Mesenchymal stem cell (in vitro differentiated cells and primary cell): Measurements from ENCODE around the gene TMEM114.

Source experiments
- DNase-seq: peaks from one replicate; pipeline ENCODE4 v3.0.0-alpha.2; 2013
- H2AFZ ChIP-seq: one replicate; pipeline ENCODE4 v1.6.1; 2013; ENCODE audit warnings: low read depth, mild to moderate bottlenecking, control low read depth, inconsistent platforms, low read length, moderate library complexity
- H2AK5ac ChIP-seq: 2 replicates; pipeline ENCODE4 v1.6.1; 2013; ENCODE audit warnings: low read length, moderate library complexity, mild to moderate bottlenecking, inconsistent platforms; ENCODE audit not compliant: severe bottlenecking
- H2BK120ac ChIP-seq: one replicate; pipeline ENCODE4 v1.6.1; 2013; ENCODE audit warnings: low read depth, mild to moderate bottlenecking, inconsistent platforms, low read length, moderate library complexity
- H2BK12ac ChIP-seq, 2 experiments: one replicate each; pipeline ENCODE4 v1.6.1; 2013; ENCODE audit warnings: inconsistent platforms in 2 of 2, low read length in 2 of 2, mild to moderate bottlenecking in 2 of 2, moderate library complexity in 2 of 2, control low read depth in 1 of 2
- H2BK15ac ChIP-seq: one replicate; pipeline ENCODE4 v1.6.1; 2013; ENCODE audit warnings: mild to moderate bottlenecking, low read depth, inconsistent platforms; ENCODE audit not compliant: poor library complexity, severe bottlenecking
- H2BK5ac ChIP-seq: 2 replicates; pipeline ENCODE4 v1.6.1; 2013; ENCODE audit warnings: low read depth, mild to moderate bottlenecking, low read length, control low read depth, inconsistent platforms; ENCODE audit not compliant: poor library complexity, severe bottlenecking
- H3K14ac ChIP-seq, 2 experiments: one replicate each; pipeline ENCODE4 v1.6.1; 2013; ENCODE audit warnings: inconsistent platforms in 2 of 2, low read length in 2 of 2, control low read depth in 1 of 2, mild to moderate bottlenecking in 1 of 2, moderate library complexity in 1 of 2
- H3K18ac ChIP-seq, 2 experiments: one replicate each; pipeline ENCODE4 v1.6.1; 2013; ENCODE audit warnings: inconsistent platforms in 2 of 2, low read length in 2 of 2, control low read depth in 1 of 2, low read depth in 1 of 2, mild to moderate bottlenecking in 1 of 2
- H3K23ac ChIP-seq, 2 experiments: one replicate each; pipeline ENCODE4 v1.6.1; 2013; ENCODE audit warnings: inconsistent platforms in 2 of 2, low read length in 2 of 2, mild to moderate bottlenecking in 2 of 2, moderate library complexity in 2 of 2, control low read depth in 1 of 2
- H3K27ac ChIP-seq: 2 replicates; pipeline ENCODE4 v1.5.1; 2013; ENCODE audit warnings: mild to moderate bottlenecking, moderate library complexity, low read length, control low read depth, inconsistent platforms; ENCODE audit not compliant: poor library complexity, severe bottlenecking
- H3K27me3 ChIP-seq, 2 experiments: 2 replicates each; pipeline versions ENCODE4 v1.6.1 to v1.7.0; 2013; ENCODE audit warnings: low read length in 2 of 2, mild to moderate bottlenecking in 2 of 2, moderate library complexity in 2 of 2, control low read depth in 1 of 2, inconsistent platforms in 1 of 2; ENCODE audit not compliant: control insufficient read depth in 1 of 2, insufficient read depth in 1 of 2
- H3K36me3 ChIP-seq, 2 experiments: 2 replicates each; pipeline versions ENCODE4 v1.6.1 to v1.7.0; 2013; ENCODE audit warnings: low read length in 2 of 2, control low read depth in 1 of 2, inconsistent platforms in 1 of 2, low read depth in 1 of 2, mild to moderate bottlenecking in 1 of 2; ENCODE audit not compliant: insufficient read depth in 2 of 2, control insufficient read depth in 1 of 2
- H3K4ac ChIP-seq, 2 experiments: one replicate each; pipeline ENCODE4 v1.6.1; 2013; ENCODE audit warnings: inconsistent platforms in 2 of 2, low read length in 2 of 2, mild to moderate bottlenecking in 2 of 2, moderate library complexity in 2 of 2, control low read depth in 1 of 2, low read depth in 1 of 2
- H3K4me1 ChIP-seq: 2 replicates; pipeline ENCODE4 v1.6.1; 2013; ENCODE audit warnings: low read depth, low read length, control low read depth; ENCODE audit not compliant: control insufficient read depth, insufficient read depth
- H3K4me2 ChIP-seq: 2 replicates; pipeline ENCODE4 v1.6.1; 2013; ENCODE audit warnings: low read length, mild to moderate bottlenecking, inconsistent platforms; ENCODE audit not compliant: poor library complexity, severe bottlenecking
- H3K4me3 ChIP-seq, 2 experiments: 2 replicates each; pipeline versions ENCODE4 v1.5.1 to v1.7.0; 2013; ENCODE audit warnings: low read length in 2 of 2, mild to moderate bottlenecking in 2 of 2, control low read depth in 1 of 2, low read depth in 1 of 2; ENCODE audit not compliant: insufficient read depth in 1 of 2
- H3K79me1 ChIP-seq: replicated peaks from 2 replicates; pipeline ENCODE4 v1.6.1; 2013; ENCODE audit warnings: mild to moderate bottlenecking, control low read depth, low read length, inconsistent platforms; ENCODE audit not compliant: poor library complexity, severe bottlenecking
- H3K9ac ChIP-seq: 2 replicates; pipeline ENCODE4 v1.7.0; 2013; ENCODE audit warnings: mild to moderate bottlenecking, low read length, moderate library complexity
- H3K9me3 ChIP-seq: 2 replicates; pipeline ENCODE4 v1.7.0; 2013; ENCODE audit warnings: mild to moderate bottlenecking, low read length; ENCODE audit not compliant: control insufficient read depth
- H4K8ac ChIP-seq: one replicate; pipeline ENCODE4 v1.6.1; 2013; ENCODE audit warnings: inconsistent platforms, mild to moderate bottlenecking, low read length, moderate library complexity
- H4K91ac ChIP-seq: one replicate; pipeline ENCODE4 v1.6.1; 2013; ENCODE audit warnings: mild to moderate bottlenecking, low read length, inconsistent platforms
- WGBS: methylation state at CpG from one replicate; pipeline ENCODE4 v1.1.7; 2013; ENCODE audit warnings: mixed read lengths; 5-methylcytosine and 5-hydroxymethylcytosine counted together

The TMEM114 gene

GRCh38 chr16:8619671-8620370 lies 29.5 kb upstream of the TMEM114 start:
- no peak overlapping the region for H3K23ac ChIP-seq
- WGBS, result 63% methylated on average over 3 of the region's 5 CpGs

GRCh38 chr16:8614435-8615029 lies 24.2 kb upstream of the TMEM114 start:
- Histone ChIP-seq H2BK5ac (no peak overlapping the region), H3K27me3 (peaks cover 13 to 27% of the 10 kb centered on the region in 2 experiments), H3K9me3 (no peaks in the 10 kb centered on the region), H2BK15ac (no peak overlapping the region), H3K36me3 (no peaks in the 10 kb centered on the region), H3K4ac (no peak overlapping the region), H2BK12ac (no peak overlapping the region), H4K91ac (no peak overlapping the region), H4K8ac (no peak overlapping the region), H3K79me1 (no peaks in the 10 kb centered on the region), H3K9ac (no peak overlapping the region), H3K14ac (no peak overlapping the region), H3K4me3 (no peak overlapping the region), H3K27ac (no peak overlapping the region), H3K4me1 (no peaks in the 10 kb centered on the region), H3K4me2 (no peak overlapping the region), H2AFZ (no peak overlapping the region), H2BK120ac (no peak overlapping the region), H3K18ac (no peak overlapping the region), H2AK5ac (no peak overlapping the region), H3K23ac (no peak overlapping the region)
- 78% methylated on average over 9 of the region's 9 CpGs for WGBS
- no peak for DNase-seq

More at GRCh38 chr16:8619671-8620370, 29.5 kb upstream of the TMEM114 start:
- H2AK5ac ChIP-seq, result no peak overlapping the region
- H4K91ac ChIP-seq, result no peak overlapping the region
- no peak overlapping the region for H2AFZ ChIP-seq
- H3K9ac ChIP-seq, result no peak overlapping the region
- H3K18ac ChIP-seq, result no peak overlapping the region
- H3K4ac ChIP-seq, result no peak overlapping the region
- no peak overlapping the region for H3K14ac ChIP-seq
- no peak overlapping the region for H3K4me2 ChIP-seq
- H2BK12ac ChIP-seq, result no peak overlapping the region
- peaks cover 3% of the 10 kb centered on the region for H3K4me1 ChIP-seq
- no peak for DNase-seq
- no peaks in the 10 kb centered on the region for H3K9me3 ChIP-seq
- no peak overlapping the region for H3K27ac ChIP-seq
- no peak overlapping the region for H2BK15ac ChIP-seq
- H4K8ac ChIP-seq, result no peak overlapping the region
- peaks cover 6 to 22% of the 10 kb centered on the region in 2 experiments for H3K27me3 ChIP-seq
- no peak overlapping the region for H2BK5ac ChIP-seq
- H3K4me3 ChIP-seq, result no peak overlapping the region
- H3K36me3 ChIP-seq, result peaks cover 0 to 6% of the 10 kb centered on the region in 2 experiments
- H3K79me1 ChIP-seq, result peaks cover 2% of the 10 kb centered on the region
- no peak overlapping the region for H2BK120ac ChIP-seq

- Histone ChIP-seq H2BK15ac (no peak overlapping the region), H2BK12ac (no peak overlapping the region), H3K27ac (no peak overlapping the region), H3K4me3 (no peak overlapping the region), H4K91ac (no peak overlapping the region), H2AK5ac (no peak overlapping the region), H2BK120ac (no peak overlapping the region), H3K27me3 (peaks cover 13 to 17% of the 10 kb centered on the region in 2 experiments), H3K79me1 (no peaks in the 10 kb centered on the region), H3K23ac (no peak overlapping the region), H3K4me1 (no peaks in the 10 kb centered on the region), H3K9ac (no peak overlapping the region), H3K4me2 (no peak overlapping the region), H2AFZ (no peak overlapping the region), H4K8ac (no peak overlapping the region), H3K4ac (no peak overlapping the region), H3K14ac (no peak overlapping the region), H3K9me3 (no peaks in the 10 kb centered on the region), H3K36me3 (no peaks in the 10 kb centered on the region), H2BK5ac (no peak overlapping the region), H3K18ac (no peak overlapping the region)
- WGBS, result no CpG with 5 or more reads among the region's 1 CpG
- no peak for DNase-seq
Observed at GRCh38 chr16:8611886-8612600, 21.7 kb upstream of the TMEM114 start.

GRCh38 chr16:8611122-8611521 lies 20.8 kb upstream of the TMEM114 start:
- Histone ChIP-seq H4K91ac (no peak overlapping the region), H2BK15ac (no peak overlapping the region), H3K4me1 (no peaks in the 10 kb centered on the region), H3K27ac (no peak overlapping the region), H3K4me2 (no peak overlapping the region), H3K27me3 (peaks cover 13 to 14% of the 10 kb centered on the region in 2 experiments), H3K36me3 (no peaks in the 10 kb centered on the region), H3K4me3 (no peak overlapping the region), H3K23ac (no peak overlapping the region), H2BK12ac (no peak overlapping the region), H3K14ac (no peak overlapping the region), H2AK5ac (no peak overlapping the region), H3K4ac (no peak overlapping the region), H3K18ac (no peak overlapping the region), H3K9me3 (no peaks in the 10 kb centered on the region), H3K9ac (no peak overlapping the region), H4K8ac (no peak overlapping the region), H3K79me1 (no peaks in the 10 kb centered on the region), H2AFZ (no peak overlapping the region), H2BK120ac (no peak overlapping the region), H2BK5ac (no peak overlapping the region)
- no peak for DNase-seq
- WGBS, result 81% methylated on average over 4 of the region's 4 CpGs
